ENCODE measurements around the gene MGST3. TPM values are rescaled to one million over a fixed set of nuclear protein-coding genes. Genes with fewer than 3 reads are reported as not detected.
"Not testable (repeated sequence)": the region's sequence is repeated elsewhere in the genome, so short reads cannot be mapped to it uniquely, and the experiment has no call there.

The MGST3 gene
- total RNA-seq (2014; rRNA removed; shearing (Covaris generic); ENCODE audit: low replicate concordance) = 148 and 168 TPM in 2 replicates

GRCh38 chr1:165630629-165631341 is at the start of gene MGST3:
Gene MGST3 (plus strand): TSS chr1:165631234. CDS start chr1:165649848, 18,614 bp downstream.
- DNase-seq = peak; percentile 96
- Histone ChIP-seq H3K9me3 (no peaks in the 10 kb centered on the region), H3K4me3 (peak within 1 kb of the TSS; percentile 81), H3K36me3 (no peaks in the 10 kb centered on the region), H3K27me3 (no peaks in the 10 kb centered on the region)

GRCh38 chr1:165581926-165582325 is 49.1 kb upstream of the MGST3 start:
- Histone ChIP-seq H3K36me3 (no peaks in the 10 kb centered on the region), H3K27me3 (no peaks in the 10 kb centered on the region; the same call in 1 of the 2 replicates), H3K9me3 (no peaks in the 10 kb centered on the region), H3K4me3 (no peak overlapping the region)
- DNase-seq = no peak

GRCh38 chr1:165586398-165586797 is 44.6 kb upstream of the MGST3 start:
- DNase-seq = no peak
- Histone ChIP-seq H3K4me3 (no peak overlapping the region), H3K27me3 (peaks cover 13% of the 10 kb centered on the region), H3K36me3 (no peaks in the 10 kb centered on the region), H3K9me3 (no peaks in the 10 kb centered on the region)

GRCh38 chr1:165591391-165591790 is 39.6 kb upstream of the MGST3 start:
- peaks cover 32% of the 10 kb centered on the region for H3K27me3 ChIP-seq
- not testable (repeated sequence) for DNase-seq, H3K4me3 ChIP-seq, H3K9me3 ChIP-seq, H3K36me3 ChIP-seq

- DNase-seq = peak; percentile 37
- Histone ChIP-seq H3K9me3 (no peaks in the 10 kb centered on the region), H3K27me3 (peaks cover 27% of the 10 kb centered on the region), H3K4me3 (no peak overlapping the region), H3K36me3 (no peaks in the 10 kb centered on the region)
These were observed 37.9 kb upstream of the MGST3 start for GRCh38 chr1:165592945-165593823.

GRCh38 chr1:165595246-165595938 is 35.6 kb upstream of the MGST3 start:
- Histone ChIP-seq H3K27me3 (peaks cover 19% of the 10 kb centered on the region), H3K9me3 (no peaks in the 10 kb centered on the region), H3K36me3 (no peaks in the 10 kb centered on the region), H3K4me3 (no peak overlapping the region)
- DNase-seq = no peak

- Histone ChIP-seq H3K9me3 (no peaks in the 10 kb centered on the region), H3K36me3 (no peaks in the 10 kb centered on the region)
- DNase-seq = peak; percentile 99
These were observed 33.0 kb upstream of the MGST3 start for GRCh38 chr1:165597883-165598675.

GRCh38 chr1:165598676-165599059 is 32.4 kb upstream of the MGST3 start:
- Histone ChIP-seq H3K9me3 (no peaks in the 10 kb centered on the region), H3K36me3 (no peaks in the 10 kb centered on the region), H3K27me3 (peaks cover 18% of the 10 kb centered on the region), H3K4me3 (peak overlapping the region; percentile 57)
- DNase-seq = no peak

More at GRCh38 chr1:165597883-165598675, 33.0 kb upstream of the MGST3 start:
- peak overlapping the region; percentile 57 for H3K4me3 ChIP-seq
- H3K27me3 ChIP-seq = peaks cover 20% of the 10 kb centered on the region

GRCh38 chr1:165600793-165601192 is 30.2 kb upstream of the MGST3 start:
- H3K36me3 ChIP-seq = no peaks in the 10 kb centered on the region
- H3K27me3 ChIP-seq = peaks cover 5% of the 10 kb centered on the region; the same call in 1 of the 2 replicates
- H3K4me3 ChIP-seq = no peak overlapping the region
- no peaks in the 10 kb centered on the region for H3K9me3 ChIP-seq
- DNase-seq = no peak

GRCh38 chr1:165603810-165604209 is 27.2 kb upstream of the MGST3 start:
- Histone ChIP-seq H3K9me3 (no peaks in the 10 kb centered on the region), H3K4me3 (no peak overlapping the region), H3K36me3 (no peaks in the 10 kb centered on the region), H3K27me3 (peaks cover 9% of the 10 kb centered on the region)
- DNase-seq = no peak

- H3K9me3 ChIP-seq = no peaks in the 10 kb centered on the region
- H3K36me3 ChIP-seq = no peaks in the 10 kb centered on the region
- no peak overlapping the region for H3K4me3 ChIP-seq
- H3K27me3 ChIP-seq = peaks cover 9% of the 10 kb centered on the region
- no peak for DNase-seq
These were observed 25.8 kb upstream of the MGST3 start for GRCh38 chr1:165605246-165605645.

GRCh38 chr1:165606676-165607075 is 24.4 kb upstream of the MGST3 start:
- not testable (repeated sequence) for H3K4me3 ChIP-seq, H3K9me3 ChIP-seq, H3K36me3 ChIP-seq, H3K27me3 ChIP-seq, DNase-seq

GRCh38 chr1:165610866-165611265 is 20.2 kb upstream of the MGST3 start:
- no peak for DNase-seq
- no peak overlapping the region for H3K4me3 ChIP-seq
- no peaks in the 10 kb centered on the region for H3K36me3 ChIP-seq
- H3K27me3 ChIP-seq = peaks cover 17% of the 10 kb centered on the region
- 0 out of 2 replicates have a peak, but pooled peaks cover 3% of the 10 kb centered on the region for H3K9me3 ChIP-seq

GRCh38 chr1:165612062-165612461 is 19.0 kb upstream of the MGST3 start:
- Histone ChIP-seq H3K36me3 (no peaks in the 10 kb centered on the region), H3K27me3 (peaks cover 16% of the 10 kb centered on the region), H3K4me3 (no peak overlapping the region), H3K9me3 (0 out of 2 replicates have a peak, but pooled peaks cover 3% of the 10 kb centered on the region)
- DNase-seq = no peak

GRCh38 chr1:165616054-165616612 is 14.9 kb upstream of the MGST3 start:
- no peaks in the 10 kb centered on the region for H3K36me3 ChIP-seq
- DNase-seq = no peak
- peaks cover 10% of the 10 kb centered on the region for H3K27me3 ChIP-seq
- H3K4me3 ChIP-seq = no peak overlapping the region
- 0 out of 2 replicates have a peak, but pooled peaks cover 3% of the 10 kb centered on the region for H3K9me3 ChIP-seq

Measured in MG63 (cell line).